ACC112 (cell line): ENCODE measurements around the gene PIP5K1C.
"Not testable (repeated sequence)": the region's sequence is repeated elsewhere in the genome, so short reads cannot be mapped to it uniquely, and the experiment has no call there.

ENCODE experiments used
- H2AFZ ChIP-seq: fragments of 200-600 bp; sonication (generic); one replicate; pipeline ENCODE4 v1.6.0; 2017; ENCODE audit warnings: antibody characterized with exemption, low read length; ENCODE audit not compliant: unreplicated experiment
- H3K27ac ChIP-seq: fragments of 200-600 bp; sonication (generic); 2 replicates; pipeline ENCODE4 v1.5.1; 2014; ENCODE audit warnings: low read depth, mild to moderate bottlenecking, antibody characterized with exemption, low read length, moderate library complexity
- H3K27me3 ChIP-seq: fragments of 200-600 bp; sonication (generic); 2 replicates; pipeline ENCODE4 v1.6.1; 2014; ENCODE audit warnings: mild to moderate bottlenecking, antibody characterized with exemption, low read length, moderate library complexity, mixed read lengths; ENCODE audit not compliant: insufficient read depth
- H3K36me3 ChIP-seq: fragments of 200-600 bp; sonication (generic); 2 replicates; pipeline ENCODE4 v1.6.1; 2016; ENCODE audit warnings: mild to moderate bottlenecking, antibody characterized with exemption, low read length, moderate library complexity, mixed read lengths; ENCODE audit not compliant: insufficient read depth
- H3K4me1 ChIP-seq: fragments of 200-600 bp; sonication (generic); one replicate; pipeline ENCODE4 v1.6.1; 2016; ENCODE audit warnings: low read length, mixed read lengths; ENCODE audit not compliant: insufficient read depth, unreplicated experiment, control insufficient read depth
- H3K4me3 ChIP-seq: fragments of 200-600 bp; sonication (generic); 2 replicates; pipeline ENCODE4 v1.5.1; 2014; ENCODE audit warnings: mild to moderate bottlenecking, low read depth, low read length
- H3K79me2 ChIP-seq: fragments of 200-600 bp; sonication (generic); one replicate; pipeline ENCODE4 v1.6.0; 2016; ENCODE audit warnings: low read length; ENCODE audit not compliant: control insufficient read depth, unreplicated experiment, insufficient read depth

The PIP5K1C gene

DNA sequence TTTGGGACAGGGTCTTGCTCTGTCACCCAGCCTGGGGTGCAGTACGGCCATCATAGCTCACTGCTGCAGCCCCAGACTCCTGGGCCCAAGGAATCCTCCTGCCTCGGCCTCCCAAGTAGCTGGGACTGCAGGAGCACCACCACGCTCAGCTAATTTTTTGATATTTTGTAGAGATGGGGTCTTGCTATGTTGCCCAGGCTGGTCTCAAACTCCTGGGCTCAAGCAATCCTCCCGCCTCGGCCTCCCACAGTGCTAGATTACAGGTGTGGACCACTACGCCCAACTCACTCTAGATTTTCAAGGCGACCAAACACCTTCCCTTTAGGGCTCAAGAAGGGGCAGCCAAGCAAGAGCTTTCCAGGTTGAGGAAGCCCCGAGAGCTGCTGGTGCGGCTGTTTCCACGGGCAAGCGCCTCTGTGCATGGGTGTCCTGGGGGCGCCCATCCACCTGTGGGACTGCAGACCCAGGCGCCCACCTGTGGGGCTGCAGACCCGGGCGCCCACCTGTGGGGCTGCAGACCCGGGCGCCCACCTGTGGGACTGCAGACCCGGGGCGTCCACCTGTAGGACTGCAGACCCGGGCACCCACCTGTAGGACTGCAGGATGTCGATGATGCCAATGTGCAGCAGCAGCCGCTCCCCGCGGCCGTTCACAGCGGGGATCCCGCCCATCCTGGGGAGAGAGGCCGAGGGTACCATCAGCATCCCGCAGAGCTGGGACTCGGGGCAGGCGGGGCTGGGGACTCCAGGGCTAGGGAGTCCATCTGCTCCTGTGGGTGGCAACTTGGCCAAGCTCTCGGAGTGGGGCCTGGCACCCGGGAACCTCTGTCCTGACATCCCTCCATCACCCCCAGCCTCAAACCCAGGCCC lies 52.0 kb downstream of the PIP5K1C start:
- Histone ChIP-seq H3K36me3 (no peaks in the 10 kb centered on the region), H3K4me1 (no peaks in the 10 kb centered on the region), H3K27me3 (no peaks in the 10 kb centered on the region), H3K27ac (no peak overlapping the region), H3K79me2 (no peaks in the 10 kb centered on the region), H2AFZ (no peak overlapping the region), H3K4me3 (no peak overlapping the region)

DNA sequence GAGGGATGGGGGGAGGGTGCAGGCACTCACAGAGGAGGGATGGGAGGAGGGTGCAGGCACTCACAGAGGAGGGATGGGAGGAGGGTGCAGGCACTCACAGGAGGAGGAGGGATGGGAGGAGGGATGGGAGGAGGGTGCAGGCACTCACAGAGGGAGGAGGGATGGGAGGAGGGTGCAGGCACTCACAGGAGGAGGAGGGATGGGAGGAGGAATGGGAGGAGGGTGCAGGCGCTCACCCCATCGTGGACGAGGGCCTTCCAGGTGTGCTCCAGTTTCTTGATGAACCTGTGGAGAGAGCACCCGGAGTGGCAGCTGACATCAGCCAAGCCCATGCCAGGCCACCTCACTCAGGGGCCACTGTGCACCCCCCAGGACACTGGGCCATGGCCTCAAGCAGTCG lies 53.2 kb downstream of the PIP5K1C start:
- H2AFZ ChIP-seq, H3K4me3 ChIP-seq, H3K36me3 ChIP-seq, H3K79me2 ChIP-seq, H3K4me1 ChIP-seq, H3K27me3 ChIP-seq, H3K27ac ChIP-seq: not testable (repeated sequence)

DNA sequence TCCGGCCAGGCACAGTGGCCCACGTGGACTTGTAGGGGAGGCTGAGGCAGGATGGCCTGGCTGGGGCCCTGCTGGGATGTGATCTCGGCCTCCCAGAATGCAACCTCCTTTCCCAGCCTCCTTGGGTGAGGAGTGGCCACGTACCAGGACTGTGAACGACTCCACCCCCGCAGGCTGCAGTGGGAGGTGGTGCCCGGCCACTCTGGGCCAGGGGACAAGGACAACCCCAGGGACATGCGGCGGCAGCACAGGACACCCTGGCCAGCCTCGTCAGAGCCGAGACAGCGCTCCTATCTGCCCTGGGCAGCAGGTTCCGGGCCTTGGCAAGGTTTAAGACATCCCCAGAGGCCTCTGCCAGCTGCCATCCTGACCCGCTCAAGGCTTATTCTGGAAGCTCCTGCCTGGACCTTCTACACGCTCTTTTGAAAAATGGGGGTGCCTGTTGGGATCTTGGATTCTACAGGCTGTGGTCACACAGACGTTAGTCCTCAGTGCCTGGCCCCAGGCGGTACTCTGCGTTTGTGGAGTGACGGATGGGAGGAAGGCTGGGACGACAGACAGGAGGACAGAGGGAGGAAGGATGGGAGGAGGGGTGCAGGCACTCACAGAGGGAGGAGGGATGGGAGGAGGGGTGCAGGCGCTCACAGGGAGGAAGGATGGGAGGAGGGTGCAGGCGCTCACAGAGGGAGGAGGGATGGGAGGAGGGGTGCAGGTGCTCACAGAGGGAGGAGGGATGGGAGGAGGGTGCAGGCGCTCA lies 53.8 kb downstream of the PIP5K1C start:
- Histone ChIP-seq H3K27me3 (no peaks in the 10 kb centered on the region), H2AFZ (no peak overlapping the region), H3K79me2 (no peaks in the 10 kb centered on the region), H3K27ac (no peak overlapping the region), H3K36me3 (no peaks in the 10 kb centered on the region), H3K4me3 (no peak overlapping the region), H3K4me1 (no peaks in the 10 kb centered on the region)

DNA sequence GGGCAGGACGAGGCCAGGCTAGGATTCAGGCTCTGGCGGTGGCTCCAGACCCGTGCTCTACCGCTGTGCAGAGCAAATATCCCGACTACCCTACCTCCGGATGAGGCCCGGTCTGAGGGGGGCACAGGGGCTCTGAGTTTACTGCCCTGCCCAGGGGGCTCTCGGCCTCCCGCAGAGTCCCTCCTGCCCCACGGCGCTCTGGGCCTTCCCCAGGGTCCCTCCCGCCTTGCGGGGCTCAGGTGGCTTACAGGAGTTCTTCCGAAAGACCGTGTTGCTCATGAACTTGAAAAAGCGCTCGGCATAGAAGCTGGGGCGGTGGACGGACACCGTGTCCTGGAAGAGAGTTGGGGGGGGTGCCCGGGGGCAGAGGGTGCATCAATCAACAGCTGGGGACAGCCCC lies 54.5 kb downstream of the PIP5K1C start:
- Histone ChIP-seq H2AFZ (no peak overlapping the region), H3K4me1 (no peaks in the 10 kb centered on the region), H3K4me3 (no peak overlapping the region), H3K79me2 (no peaks in the 10 kb centered on the region), H3K36me3 (no peaks in the 10 kb centered on the region), H3K27me3 (no peaks in the 10 kb centered on the region), H3K27ac (no peak overlapping the region)

DNA sequence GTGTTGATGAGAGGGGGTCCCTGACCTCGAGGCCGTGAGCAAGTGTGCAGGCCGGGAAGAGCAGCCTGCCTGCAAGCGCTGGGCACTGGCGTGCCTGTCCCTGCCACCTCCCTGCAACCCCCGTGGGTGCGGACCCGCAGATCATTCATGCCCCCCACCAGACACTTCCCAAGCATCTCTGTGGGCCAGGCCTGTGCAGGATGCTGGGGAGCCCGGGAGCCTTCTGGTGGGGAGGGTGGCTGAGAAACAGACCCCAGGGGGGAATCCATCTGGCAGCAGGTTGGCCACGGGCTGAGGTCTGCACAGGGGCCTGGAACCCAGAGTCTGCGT lies 55.2 kb downstream of the PIP5K1C start:
- no peak overlapping the region for H2AFZ ChIP-seq
- no peak overlapping the region for H3K27ac ChIP-seq
- H3K36me3 ChIP-seq, result no peaks in the 10 kb centered on the region
- H3K4me1 ChIP-seq, result no peaks in the 10 kb centered on the region
- no peaks in the 10 kb centered on the region for H3K79me2 ChIP-seq
- H3K27me3 ChIP-seq, result no peaks in the 10 kb centered on the region
- no peak overlapping the region for H3K4me3 ChIP-seq

DNA sequence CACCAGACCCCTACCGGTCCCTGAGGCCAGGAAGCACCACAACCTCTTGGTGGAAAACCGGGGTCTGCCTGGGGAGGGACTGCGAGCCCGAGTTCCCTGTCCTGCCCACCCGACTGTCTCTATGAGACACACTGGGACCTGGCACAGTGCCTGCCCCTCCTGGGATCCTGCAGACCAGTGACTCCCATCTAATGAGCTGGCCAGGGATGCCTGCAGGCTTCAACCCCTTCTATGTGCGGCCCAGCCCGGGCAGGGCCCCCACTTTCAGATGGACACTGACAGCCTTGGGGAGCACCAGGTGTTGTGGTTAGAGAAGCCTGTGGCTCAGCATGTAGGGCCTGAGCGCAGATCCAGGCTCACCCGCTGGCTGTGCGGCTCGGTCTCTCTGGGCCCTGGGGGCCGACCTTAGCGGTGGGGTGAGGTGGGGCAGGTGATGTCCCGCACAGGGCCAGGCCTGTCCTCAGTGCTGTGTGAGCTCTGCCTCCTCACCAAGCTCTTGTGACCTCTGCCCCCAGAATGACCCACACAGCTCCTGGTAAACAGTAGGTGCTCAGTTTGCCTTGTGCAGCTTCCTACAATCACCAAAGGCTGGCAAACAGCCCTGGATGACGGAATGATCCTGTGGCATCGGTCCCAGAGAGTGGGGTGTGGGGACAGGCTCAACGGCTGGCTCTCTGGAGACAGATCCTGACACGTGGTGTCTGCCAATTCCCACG lies 55.8 kb downstream of the PIP5K1C start:
- Histone ChIP-seq H3K4me3 (no peak overlapping the region), H3K36me3 (no peaks in the 10 kb centered on the region), H3K79me2 (no peaks in the 10 kb centered on the region), H3K27ac (no peak overlapping the region), H3K27me3 (no peaks in the 10 kb centered on the region), H2AFZ (no peak overlapping the region), H3K4me1 (no peaks in the 10 kb centered on the region)

DNA sequence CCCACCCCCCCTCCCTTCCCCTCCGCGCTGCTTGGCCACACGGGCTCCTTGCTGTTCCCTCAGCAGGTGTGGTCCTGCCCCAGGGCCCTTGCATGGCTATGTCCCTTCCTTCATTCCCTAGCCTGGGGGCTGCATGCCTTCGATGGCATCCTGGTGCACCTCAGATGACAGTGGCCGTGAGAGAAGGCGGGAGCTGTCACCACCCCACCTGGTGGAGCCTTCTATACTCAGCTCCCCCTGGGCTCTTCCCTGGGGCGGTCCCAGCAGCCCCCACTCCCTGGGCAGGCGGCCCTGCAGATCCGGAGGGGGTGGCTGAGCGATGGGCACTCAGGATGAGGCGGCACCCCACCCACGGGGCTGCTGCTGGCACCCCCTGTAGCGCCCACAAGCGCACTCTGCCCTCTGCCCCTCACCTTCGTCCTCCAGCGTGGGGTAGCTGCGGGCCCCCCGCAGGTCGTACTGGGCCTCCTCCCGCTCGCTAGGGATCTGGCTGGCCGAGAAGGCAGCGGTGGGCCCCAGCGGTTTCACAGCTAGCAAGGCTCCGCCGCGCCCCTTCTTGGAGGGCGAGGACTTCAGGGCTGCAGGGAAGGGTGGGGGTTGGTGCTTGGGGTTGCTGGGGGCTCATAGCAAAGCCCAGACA lies 56.5 kb downstream of the PIP5K1C start:
- no peaks in the 10 kb centered on the region for H3K27me3 ChIP-seq
- no peak overlapping the region for H2AFZ ChIP-seq
- H3K4me1 ChIP-seq, result no peaks in the 10 kb centered on the region
- no peaks in the 10 kb centered on the region for H3K79me2 ChIP-seq
- no peak overlapping the region for H3K4me3 ChIP-seq
- no peak overlapping the region for H3K27ac ChIP-seq
- H3K36me3 ChIP-seq, result no peaks in the 10 kb centered on the region

DNA sequence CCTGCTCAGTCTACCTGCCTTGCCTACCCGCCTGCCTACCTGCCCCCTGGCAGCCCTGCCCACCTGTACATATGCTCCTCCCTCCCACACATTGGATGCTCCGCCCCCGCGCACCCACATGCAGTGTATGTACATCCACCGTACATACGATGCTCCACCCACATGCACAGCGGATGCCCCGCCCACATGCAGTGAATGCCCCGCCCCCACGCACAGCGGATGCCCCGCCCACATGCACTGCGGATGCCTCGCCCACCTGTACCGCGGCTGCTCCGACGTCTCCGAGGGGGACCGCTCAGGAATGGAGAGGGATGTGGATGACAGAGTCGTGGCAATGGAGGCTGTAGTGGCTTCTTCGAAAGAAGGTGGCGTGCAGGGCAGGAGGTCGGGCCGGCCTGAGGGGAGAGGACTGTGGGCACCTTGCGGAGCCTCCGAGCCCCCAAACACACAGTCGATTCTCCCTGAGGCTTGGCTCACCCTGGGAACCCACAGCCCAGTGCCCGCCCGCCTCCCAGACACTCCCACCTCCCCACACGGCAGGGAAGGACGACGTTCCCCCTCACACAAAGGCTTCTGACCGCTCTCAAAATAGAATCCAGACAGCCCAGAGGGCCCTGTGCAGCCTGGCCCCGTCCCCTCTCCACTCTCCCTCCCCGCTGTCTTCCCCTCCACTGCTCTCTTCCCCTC lies 57.1 kb downstream of the PIP5K1C start:
- Histone ChIP-seq H3K27ac (no peak overlapping the region), H3K27me3 (no peaks in the 10 kb centered on the region), H3K79me2 (no peaks in the 10 kb centered on the region), H2AFZ (no peak overlapping the region), H3K36me3 (no peaks in the 10 kb centered on the region), H3K4me1 (no peaks in the 10 kb centered on the region), H3K4me3 (no peak overlapping the region)

DNA sequence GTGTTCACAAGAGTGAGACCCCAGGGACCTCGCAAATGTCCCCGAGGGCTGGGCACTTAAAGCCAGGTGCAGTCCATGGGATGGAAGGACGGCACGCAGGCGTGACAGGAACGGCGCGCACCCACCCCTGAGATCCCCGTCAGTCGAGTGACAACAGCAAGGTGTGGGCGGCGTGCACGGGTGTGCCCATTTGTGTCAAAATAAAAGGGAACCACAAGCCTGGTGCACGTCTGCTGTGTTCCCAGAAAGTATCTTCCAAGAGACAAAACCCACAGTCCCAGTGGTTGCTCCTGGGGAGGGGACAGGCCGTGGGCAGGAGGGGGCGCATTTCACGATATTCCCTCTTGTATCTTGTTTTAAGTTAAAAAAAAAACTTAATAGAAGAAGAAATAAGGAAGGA lies 58.0 kb downstream of the PIP5K1C start:
- Histone ChIP-seq H3K36me3 (no peaks in the 10 kb centered on the region), H3K4me3 (no peak overlapping the region), H3K27ac (no peak overlapping the region), H3K27me3 (no peaks in the 10 kb centered on the region), H3K79me2 (no peaks in the 10 kb centered on the region), H2AFZ (no peak overlapping the region), H3K4me1 (no peaks in the 10 kb centered on the region)
